Dedifferentiated amniotic fluid mesenchymal stem cell (primary cell): ENCODE data around the gene SCIN.
"Not testable (repeated sequence)": the region's sequence is repeated elsewhere in the genome, so short reads cannot be mapped to it uniquely, and the experiment has no call there.

Source experiments
- DNase-seq: peaks from one replicate; pipeline ENCODE4 v3.0.0-alpha.2; 2016; ENCODE audit errors: extremely low spot score

Gene SCIN

DNA sequence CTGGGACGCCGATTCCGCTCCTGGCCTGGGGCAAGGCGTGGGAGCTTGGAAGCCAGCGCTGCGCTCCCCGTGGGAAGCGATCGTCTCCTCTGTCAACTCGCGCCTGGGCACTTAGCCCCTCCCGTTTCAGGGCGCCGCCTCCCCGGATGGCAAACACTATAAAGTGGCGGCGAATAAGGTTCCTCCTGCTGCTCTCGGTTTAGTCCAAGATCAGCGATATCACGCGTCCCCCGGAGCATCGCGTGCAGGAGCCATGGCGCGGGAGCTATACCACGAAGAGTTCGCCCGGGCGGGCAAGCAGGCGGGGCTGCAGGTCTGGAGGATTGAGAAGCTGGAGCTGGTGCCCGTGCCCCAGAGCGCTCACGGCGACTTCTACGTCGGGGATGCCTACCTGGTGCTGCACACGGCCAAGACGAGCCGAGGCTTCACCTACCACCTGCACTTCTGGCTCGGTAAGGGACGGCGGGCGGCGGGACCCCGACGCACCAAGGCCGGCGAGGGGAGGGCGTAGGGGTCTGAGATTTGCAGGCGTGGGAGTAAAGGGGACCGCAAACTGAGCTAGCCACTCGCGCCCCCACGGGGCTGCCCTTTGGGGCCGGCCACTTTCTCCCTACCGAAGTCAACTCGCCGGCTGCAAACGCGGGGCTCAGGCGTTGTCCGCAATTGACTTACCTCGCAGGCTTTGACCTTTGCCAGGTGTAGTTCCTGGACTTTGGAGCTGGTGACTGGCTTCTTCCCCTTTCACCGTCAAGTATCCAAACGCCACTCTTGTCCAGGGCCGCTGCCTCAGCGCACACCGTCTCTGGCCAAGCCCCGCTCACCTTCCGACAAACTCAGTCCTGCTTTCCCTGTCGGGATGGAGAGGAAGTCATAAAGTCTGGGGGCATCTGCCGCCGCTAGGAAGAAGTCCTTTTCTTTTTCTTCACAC lies at the start of gene SCIN:
Gene SCIN (plus strand): TSS at position 187 of the 928 bp plus-strand sequence. CDS start 67 bp downstream, at position 254.
- peak; percentile 64 for DNase-seq

GRCh38 chr7:12524794-12525386 lies 45.6 kb upstream of the SCIN start:
- peak; percentile 76 for DNase-seq

DNA sequence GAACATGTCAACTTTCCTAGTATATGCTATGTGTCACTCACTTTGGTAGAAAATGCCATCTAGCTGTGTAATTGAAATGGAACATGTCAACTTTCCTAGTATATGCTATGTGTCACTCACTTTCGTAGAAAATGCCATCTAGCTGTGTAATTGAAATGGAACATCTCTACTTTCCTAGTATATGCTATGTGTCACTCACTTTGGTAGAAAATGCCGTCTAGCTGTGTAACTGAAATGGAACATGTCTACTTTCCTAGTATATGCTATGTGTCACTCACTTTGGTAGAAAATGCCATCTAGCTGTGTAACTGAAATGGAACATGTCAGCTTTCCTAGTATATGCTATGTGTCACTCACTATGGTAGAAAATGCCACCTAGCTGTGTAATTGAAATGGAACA lies 43.8 kb upstream of the SCIN start:
- not testable (repeated sequence) for DNase-seq

GRCh38 chr7:12527670-12528069 lies 42.9 kb upstream of the SCIN start:
- DNase-seq, result not testable (repeated sequence)

- no peak for DNase-seq
These were observed 40.4 kb upstream of the SCIN start for GRCh38 chr7:12529971-12530710.

DNA sequence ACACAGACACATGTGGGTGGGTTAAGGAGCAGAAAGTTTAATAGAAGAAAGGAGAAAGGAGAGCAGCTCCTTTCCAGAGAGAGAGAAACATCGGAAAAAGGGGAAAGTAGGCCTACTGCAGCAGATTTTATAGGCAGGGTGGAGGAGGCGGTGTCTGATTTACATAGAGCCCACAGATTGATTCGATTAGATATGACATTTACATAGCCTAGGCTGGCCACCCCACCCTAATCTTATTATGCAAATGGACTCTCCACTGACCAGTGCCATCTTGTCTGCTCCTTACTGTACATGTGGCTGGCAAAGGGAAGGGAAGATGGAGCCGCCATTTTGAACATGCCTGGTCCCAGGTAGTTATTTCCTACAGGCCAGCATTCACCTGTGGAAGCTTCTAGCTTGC lies 38.7 kb upstream of the SCIN start:
- no peak for DNase-seq

- DNase-seq, result no peak
These were observed 36.5 kb upstream of the SCIN start for GRCh38 chr7:12534046-12534445.

DNA sequence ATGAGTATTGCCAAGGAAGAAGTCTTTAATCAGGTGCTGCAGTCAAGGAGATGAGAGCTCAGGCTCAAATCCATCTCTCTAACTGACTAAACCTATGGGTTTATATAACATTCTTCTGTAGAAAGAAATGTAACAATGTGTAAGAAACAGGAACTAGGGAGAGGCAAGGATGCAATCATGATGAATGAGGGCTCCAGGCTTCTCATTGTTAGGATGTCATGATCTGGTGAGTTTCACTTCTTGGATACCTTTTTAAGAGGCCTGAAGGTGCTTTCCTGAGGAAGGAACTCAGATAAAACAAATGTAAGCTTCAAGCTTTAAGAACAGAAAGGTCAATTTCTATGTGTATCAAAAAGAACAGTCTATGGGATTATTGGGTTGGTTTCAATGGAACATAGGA lies 30.8 kb upstream of the SCIN start:
- DNase-seq, result no peak

GRCh38 chr7:12540850-12541249 lies 29.7 kb upstream of the SCIN start:
- no peak for DNase-seq

DNA sequence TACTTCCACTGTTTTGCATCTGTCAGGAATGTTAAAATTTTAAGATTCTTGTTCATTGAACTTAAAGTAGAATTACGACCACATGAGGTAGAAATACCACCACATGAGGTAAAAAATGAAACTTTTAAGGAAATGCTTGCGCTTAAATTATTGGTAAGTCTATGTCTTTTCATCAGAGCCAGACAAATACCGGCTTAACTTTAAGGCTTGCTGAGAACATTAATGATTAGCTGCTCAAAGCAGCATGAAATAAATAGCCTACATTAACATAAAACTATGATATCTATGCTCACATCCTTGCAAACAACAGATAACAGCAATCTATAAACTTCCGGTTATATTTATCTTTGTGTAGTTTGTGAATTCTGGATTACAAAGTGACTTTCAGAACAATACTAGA lies 26.9 kb upstream of the SCIN start:
- no peak for DNase-seq

DNA sequence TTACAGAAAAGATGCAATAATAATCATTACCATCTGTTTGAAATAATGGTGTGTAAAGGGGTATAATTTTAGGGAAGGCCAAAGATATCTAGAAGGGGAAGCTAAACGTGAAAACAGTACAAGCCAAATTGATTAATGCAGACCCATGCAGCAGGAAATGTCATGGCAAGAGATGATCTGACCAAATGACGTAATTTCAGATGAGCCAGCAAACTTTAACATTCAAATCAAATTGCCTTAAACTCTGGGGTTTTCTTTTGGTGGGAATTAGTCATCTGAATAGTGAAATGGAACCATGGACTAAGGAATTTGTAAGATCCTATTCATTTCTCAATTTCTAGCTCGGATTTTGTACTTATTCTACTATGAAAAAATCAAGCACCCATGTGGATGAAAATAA lies 21.4 kb upstream of the SCIN start:
- DNase-seq, result no peak

DNA sequence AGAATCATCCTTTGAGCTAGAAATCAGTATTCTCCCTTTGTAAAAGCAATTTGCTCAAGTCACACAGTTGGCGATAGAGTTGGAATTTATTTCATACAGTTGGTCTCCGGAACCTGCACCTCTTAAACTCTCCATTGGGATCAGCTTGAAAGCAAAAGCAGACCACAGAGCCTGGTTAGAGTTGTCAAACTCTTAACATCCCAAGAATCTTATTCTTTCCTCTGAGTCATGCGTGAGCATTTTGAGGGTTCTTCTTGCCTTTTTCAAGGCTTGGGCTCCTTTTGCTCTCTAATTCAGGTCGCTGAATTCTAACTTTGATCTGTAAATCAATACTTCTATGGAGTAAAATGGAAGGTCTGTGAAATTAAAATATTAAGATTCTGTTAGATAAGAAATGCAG lies 19.6 kb upstream of the SCIN start:
- no peak for DNase-seq

DNA sequence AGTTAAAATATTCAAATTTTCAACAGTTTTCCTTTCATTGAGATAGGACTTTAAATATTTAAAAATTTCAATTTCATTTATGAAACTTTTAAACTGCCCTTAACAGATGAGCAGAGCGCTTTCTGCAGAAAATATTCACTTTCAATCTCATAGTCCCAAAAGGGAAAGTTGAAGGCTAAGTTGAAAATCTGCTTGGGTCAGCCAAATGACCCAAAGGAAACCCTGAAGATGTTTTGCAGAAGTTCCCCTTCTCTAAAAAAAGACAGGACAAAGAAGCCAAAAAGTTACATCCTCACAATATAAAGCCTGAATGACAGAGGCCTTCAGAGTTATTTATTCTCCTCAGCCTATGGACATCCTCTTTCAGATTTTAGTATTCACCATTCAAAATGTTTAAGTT lies 17.6 kb upstream of the SCIN start:
- DNase-seq, result no peak

DNA sequence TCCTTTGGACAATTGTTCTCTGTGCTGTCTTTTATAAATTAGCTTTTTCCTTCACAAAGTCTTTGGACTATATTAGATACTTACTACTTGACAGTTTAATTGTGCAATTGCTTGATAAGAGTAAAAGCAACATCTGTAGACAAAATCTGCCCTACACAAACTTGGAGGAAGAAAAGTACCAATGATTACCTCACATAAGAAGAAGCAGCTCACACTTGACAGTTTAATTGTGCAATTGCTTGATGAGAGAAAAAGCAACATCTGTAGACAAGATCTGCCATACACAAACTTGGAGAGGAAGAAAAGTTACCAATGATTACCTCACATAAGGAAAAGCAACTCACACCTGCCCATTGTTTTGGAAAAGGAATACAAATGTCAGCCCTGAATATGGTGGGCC lies 17.1 kb upstream of the SCIN start:
- DNase-seq, result no peak

GRCh38 chr7:12554351-12554750 lies 16.2 kb upstream of the SCIN start:
- DNase-seq, result no peak

DNA sequence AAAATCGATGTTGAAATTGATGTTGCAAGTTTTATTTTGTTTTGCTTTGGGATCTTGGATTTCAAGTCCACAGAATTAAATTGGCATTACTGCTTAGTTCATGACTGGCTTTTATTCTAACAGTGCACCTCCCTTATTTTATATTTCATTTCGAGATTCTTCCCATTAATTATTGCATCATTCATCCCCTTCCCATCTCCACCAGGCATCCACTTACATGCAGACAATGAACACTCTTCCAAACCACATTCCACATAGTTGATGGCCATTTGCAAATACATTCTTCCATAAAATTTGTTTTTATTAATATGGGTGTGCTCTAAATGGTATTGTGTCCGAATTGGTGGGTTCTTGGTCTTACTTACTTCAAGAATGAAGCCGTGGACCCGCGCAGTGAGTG lies 15.6 kb upstream of the SCIN start:
- no peak for DNase-seq

GRCh38 chr7:12555695-12556094 lies 14.8 kb upstream of the SCIN start:
- DNase-seq, result not testable (repeated sequence)

DNA sequence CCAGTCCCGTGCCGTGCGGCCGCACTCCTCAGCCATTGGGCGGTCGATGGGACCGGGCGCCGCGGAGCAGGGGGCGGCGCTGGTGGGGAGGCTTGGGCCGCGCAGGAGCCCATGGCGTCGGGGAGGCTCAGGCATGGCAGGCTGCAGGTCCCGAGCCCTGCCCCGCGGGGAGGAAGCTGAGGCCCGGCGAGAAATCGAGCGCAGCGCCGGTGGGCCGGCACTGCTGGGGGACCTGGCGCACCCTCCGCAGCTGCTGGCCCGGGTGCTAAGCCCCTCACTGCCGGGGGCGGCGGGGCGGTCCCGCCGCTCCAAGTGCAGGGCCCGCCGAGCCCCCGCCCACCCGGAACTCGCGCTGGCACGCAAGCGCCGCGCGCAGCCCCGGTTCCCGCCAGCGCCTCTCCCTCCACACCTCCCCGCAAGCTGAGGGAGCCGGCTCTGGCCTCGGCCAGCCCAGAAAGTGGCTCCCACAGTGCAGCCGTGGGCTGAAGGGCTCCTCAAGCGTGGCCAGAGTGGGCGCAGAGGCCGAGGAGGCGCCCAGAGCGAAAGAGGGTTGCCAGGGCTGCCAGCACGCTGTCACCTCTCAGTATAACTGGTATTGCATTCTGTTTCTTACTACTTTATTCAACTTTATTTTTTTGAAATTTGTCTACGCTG lies 14.3 kb upstream of the SCIN start:
- not testable (repeated sequence) for DNase-seq

DNA sequence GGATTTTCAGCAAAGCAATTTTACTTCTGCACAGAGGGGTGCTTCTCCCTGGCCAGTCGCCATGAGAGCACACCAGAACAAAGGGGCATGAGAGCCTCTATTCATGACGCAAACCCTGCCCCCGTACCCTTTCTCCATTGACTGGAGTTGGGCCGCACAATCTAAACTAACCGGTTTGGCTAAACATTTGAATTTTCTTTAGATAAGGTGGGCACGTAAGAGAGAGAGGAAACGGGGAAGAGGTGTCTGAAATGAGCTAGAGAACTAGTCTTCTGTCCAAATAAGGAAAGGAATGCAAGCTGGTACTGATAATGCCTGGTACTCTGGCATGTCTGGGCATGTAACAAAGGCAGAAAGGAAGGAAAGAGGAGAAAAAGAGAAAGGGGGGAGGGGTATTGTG lies 13.2 kb upstream of the SCIN start:
- DNase-seq, result no peak

DNA sequence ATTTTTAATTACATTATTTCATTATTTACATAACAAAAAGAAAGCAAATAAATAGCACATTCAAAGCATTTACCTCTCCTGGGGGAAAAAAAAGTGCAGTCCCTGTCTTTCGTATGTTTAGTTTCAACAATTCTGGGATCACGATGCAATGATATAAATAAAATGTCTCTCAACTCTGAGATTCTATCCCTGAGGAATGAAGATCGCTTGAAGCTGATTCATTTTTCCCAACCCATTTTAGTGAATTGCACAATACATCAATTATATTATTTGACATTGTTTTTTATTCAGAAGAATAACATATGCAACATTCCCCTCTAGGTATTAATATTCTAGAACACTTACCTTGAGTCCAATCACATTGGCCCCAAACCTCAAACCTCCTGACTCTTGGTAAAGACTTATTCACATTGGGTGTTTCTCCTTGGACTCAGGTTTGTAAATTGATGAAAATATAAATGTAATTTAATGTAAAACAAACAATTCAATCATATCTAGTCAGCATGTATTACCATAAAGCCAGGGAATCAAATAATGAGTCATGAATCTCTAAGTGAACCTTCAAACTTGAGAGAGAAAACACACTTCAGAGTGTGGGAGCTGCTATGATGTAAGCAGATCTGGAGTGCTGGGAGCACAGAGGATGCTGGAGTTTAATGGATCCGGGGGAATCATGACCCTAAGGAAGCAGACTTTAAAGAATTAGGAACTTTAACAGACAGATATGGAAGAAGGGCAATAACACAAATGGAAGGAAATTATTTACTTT lies 5.3 kb upstream of the SCIN start:
- DNase-seq, result peak; percentile 34

DNA sequence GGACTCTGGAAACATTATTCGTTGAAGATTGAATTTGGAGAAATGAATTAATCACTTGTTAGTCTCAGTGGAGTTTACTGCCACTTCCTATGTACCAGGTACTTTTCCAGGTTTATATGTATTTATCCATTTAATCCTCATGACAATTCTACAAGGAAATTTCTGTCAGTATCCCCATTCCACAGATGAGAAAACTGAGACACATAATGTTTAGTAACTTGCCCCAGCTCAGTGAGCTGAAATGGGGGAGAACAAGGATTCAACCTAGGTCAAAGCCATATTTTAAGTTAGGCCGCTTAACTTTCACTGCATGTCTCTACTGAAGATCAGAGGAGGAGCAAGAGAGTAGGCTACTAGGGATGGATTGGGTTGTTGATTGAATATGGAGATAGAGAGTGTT lies 4.6 kb upstream of the SCIN start:
- DNase-seq, result no peak
